Stimulated activated CD4-positive, alpha-beta T cell treated with anti-CD3 and anti-CD28 coated beads, Interleukin-4, amount 100 ng/mL, for 24 hours (primary cell): ENCODE data around the gene POU2F3.

Source experiments
- DNase-seq: peaks from one replicate; pipeline ENCODE4 v3.0.0-alpha.2; 2020

Gene POU2F3

GRCh38 chr11:120288021-120288420 lies 48.1 kb downstream of the POU2F3 start:
- DNase-seq = no peak

- no peak for DNase-seq
These were observed 49.5 kb downstream of the POU2F3 start for GRCh38 chr11:120289426-120289825.

- DNase-seq = no peak
These were observed 51.0 kb downstream of the POU2F3 start for GRCh38 chr11:120290956-120291355.

GRCh38 chr11:120293038-120293800 lies 53.3 kb downstream of the POU2F3 start:
- DNase-seq = no peak

- DNase-seq = no peak
These were observed 54.2 kb downstream of the POU2F3 start for GRCh38 chr11:120294096-120294495.

GRCh38 chr11:120295099-120295498 lies 55.2 kb downstream of the POU2F3 start:
- DNase-seq = no peak

- DNase-seq = no peak
These were observed 56.6 kb downstream of the POU2F3 start for GRCh38 chr11:120296554-120296953.

- no peak for DNase-seq
These were observed 58.5 kb downstream of the POU2F3 start for GRCh38 chr11:120298461-120298860.

- DNase-seq = no peak
These were observed 62.3 kb downstream of the POU2F3 start for GRCh38 chr11:120302001-120302805.

GRCh38 chr11:120303004-120303637 lies 63.2 kb downstream of the POU2F3 start:
- peak; percentile 72 for DNase-seq

- no peak for DNase-seq
These were observed 64.6 kb downstream of the POU2F3 start for GRCh38 chr11:120304526-120304925.

GRCh38 chr11:120305286-120305685 lies 65.3 kb downstream of the POU2F3 start:
- DNase-seq = no peak

- DNase-seq = no peak
These were observed 66.7 kb downstream of the POU2F3 start for GRCh38 chr11:120306519-120307242.

GRCh38 chr11:120307476-120307875 lies 67.5 kb downstream of the POU2F3 start:
- no peak for DNase-seq

GRCh38 chr11:120308081-120308480 lies 68.1 kb downstream of the POU2F3 start:
- DNase-seq = no peak

GRCh38 chr11:120310870-120311269 lies 70.9 kb downstream of the POU2F3 start:
- DNase-seq = no peak

GRCh38 chr11:120314861-120315260 lies 74.9 kb downstream of the POU2F3 start:
- no peak for DNase-seq

- no peak for DNase-seq
These were observed 77.1 kb downstream of the POU2F3 start for GRCh38 chr11:120316880-120317688.

- no peak for DNase-seq
These were observed 77.9 kb downstream of the POU2F3 start for GRCh38 chr11:120317689-120318480.

- DNase-seq = no peak
These were observed 79.0 kb downstream of the POU2F3 start for GRCh38 chr11:120318906-120319305.
